ENCODE data around the gene SNX25.

- TF ChIP-seq, protein P1, sequence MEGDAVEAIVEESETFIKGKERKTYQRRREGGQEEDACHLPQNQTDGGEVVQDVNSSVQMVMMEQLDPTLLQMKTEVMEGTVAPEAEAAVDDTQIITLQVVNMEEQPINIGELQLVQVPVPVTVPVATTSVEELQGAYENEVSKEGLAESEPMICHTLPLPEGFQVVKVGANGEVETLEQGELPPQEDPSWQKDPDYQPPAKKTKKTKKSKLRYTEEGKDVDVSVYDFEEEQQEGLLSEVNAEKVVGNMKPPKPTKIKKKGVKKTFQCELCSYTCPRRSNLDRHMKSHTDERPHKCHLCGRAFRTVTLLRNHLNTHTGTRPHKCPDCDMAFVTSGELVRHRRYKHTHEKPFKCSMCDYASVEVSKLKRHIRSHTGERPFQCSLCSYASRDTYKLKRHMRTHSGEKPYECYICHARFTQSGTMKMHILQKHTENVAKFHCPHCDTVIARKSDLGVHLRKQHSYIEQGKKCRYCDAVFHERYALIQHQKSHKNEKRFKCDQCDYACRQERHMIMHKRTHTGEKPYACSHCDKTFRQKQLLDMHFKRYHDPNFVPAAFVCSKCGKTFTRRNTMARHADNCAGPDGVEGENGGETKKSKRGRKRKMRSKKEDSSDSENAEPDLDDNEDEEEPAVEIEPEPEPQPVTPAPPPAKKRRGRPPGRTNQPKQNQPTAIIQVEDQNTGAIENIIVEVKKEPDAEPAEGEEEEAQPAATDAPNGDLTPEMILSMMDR (IDR thresholded peaks at IDR 0.05) = no peak
- TF ChIP-seq POLR2A (IDR thresholded peaks at IDR 0.05) = no peak
Measured at GRCh38 chr4:185359767-185360446, 150.5 kb downstream of the SNX25 start.
